ENCODE measurements around the gene LRIT1. TPM values are rescaled to one million over a fixed set of nuclear protein-coding genes. Genes with fewer than 3 reads are reported as not detected.

The LRIT1 gene
- total RNA-seq, 1 donor from 2014 or later, result not detected

GRCh38 chr10:84258034-84258695 is 16.8 kb upstream of the LRIT1 start:
- TF ChIP-seq CTCF (IDR thresholded peaks at IDR 0.05), result no peak
- Mint-ChIP-seq H3K9me3 (no peaks in the 10 kb centered on the region), H3K4me1 (peaks cover 3% of the 10 kb centered on the region), H3K4me3 (no peak overlapping the region), H3K36me3 (ENCODE audit: low read depth) (no peaks in the 10 kb centered on the region), H3K27me3 (peaks cover 26% of the 10 kb centered on the region), H3K27ac (no peak overlapping the region)
- ChIA-PET POLR2A (no interaction called here), CTCF (interaction anchor here (1.8 to 1.9 kb wide), 2 partner anchors 110 to 279 kb away, joined by 6 to 8 read pairs; no protein-coding TSS in a partner anchor)
- intact Hi-C loops (cut with micrococcal nuclease), result no loop called here
- no peak for ATAC-seq (ENCODE audit: low read depth)
- no peak for DNase-seq

- no peak overlapping the region for H3K27ac Mint-ChIP-seq
- TF ChIP-seq CTCF (IDR thresholded peaks at IDR 0.05), result no peak
- H3K36me3 Mint-ChIP-seq (ENCODE audit: low read depth), result no peaks in the 10 kb centered on the region
- no peak for ATAC-seq (ENCODE audit: low read depth)
- peaks cover 3% of the 10 kb centered on the region for H3K4me1 Mint-ChIP-seq
- no peaks in the 10 kb centered on the region for H3K9me3 Mint-ChIP-seq
- intact Hi-C loops (cut with micrococcal nuclease), result loop anchor here (1.0 kb wide), 1 partner anchor 109 kb away; no protein-coding TSS in a partner anchor
- H3K4me3 Mint-ChIP-seq, result no peak overlapping the region
- H3K27me3 Mint-ChIP-seq, result peaks cover 19% of the 10 kb centered on the region
- ChIA-PET POLR2A (no interaction called here), CTCF (interaction anchor here (0.9 to 1.9 kb wide), 4 partner anchors 14 to 280 kb away, joined by 4 to 8 read pairs (median 5); no protein-coding TSS in a partner anchor)
- no peak for DNase-seq
Measured at GRCh38 chr10:84257343-84258020, 16.1 kb upstream of the LRIT1 start.

GRCh38 chr10:84256510-84257342 is 15.4 kb upstream of the LRIT1 start:
- peaks cover 15% of the 10 kb centered on the region for H3K27me3 Mint-ChIP-seq
- DNase-seq (no peak), ATAC-seq (ENCODE audit: low read depth) (peak; percentile 49)
- no peak overlapping the region for H3K4me3 Mint-ChIP-seq
- no peak for TF ChIP-seq CTCF (IDR thresholded peaks at IDR 0.05)
- no peak overlapping the region for H3K27ac Mint-ChIP-seq
- H3K36me3 Mint-ChIP-seq (ENCODE audit: low read depth), result no peaks in the 10 kb centered on the region
- H3K9me3 Mint-ChIP-seq, result no peaks in the 10 kb centered on the region
- peaks cover 3% of the 10 kb centered on the region for H3K4me1 Mint-ChIP-seq
- ChIA-PET CTCF (interaction anchor here (0.9 to 1.9 kb wide), 4 partner anchors 13 to 280 kb away, joined by 4 to 8 read pairs (median 5); no protein-coding TSS in a partner anchor), POLR2A (no interaction called here)
- intact Hi-C loops (cut with micrococcal nuclease), result loop anchor here (1.0 kb wide), 1 partner anchor 108 kb away; no protein-coding TSS in a partner anchor

GRCh38 chr10:84254552-84255478 is 13.5 kb upstream of the LRIT1 start:
- no peak for TF ChIP-seq CTCF (IDR thresholded peaks at IDR 0.05)
- Mint-ChIP-seq H3K4me3 (no peak overlapping the region), H3K27ac (no peak overlapping the region), H3K9me3 (peaks cover 3% of the 10 kb centered on the region), H3K27me3 (peaks cover 15% of the 10 kb centered on the region), H3K36me3 (ENCODE audit: low read depth) (no peaks in the 10 kb centered on the region), H3K4me1 (peaks cover 3% of the 10 kb centered on the region)
- POLR2A ChIA-PET, result no interaction called here
- CTCF ChIA-PET, result interaction anchor here (1.7 kb wide), 1 partner anchor 10 kb away, joined by 5 read pairs; no protein-coding TSS in a partner anchor
- ATAC-seq (ENCODE audit: low read depth), result no peak
- DNase-seq, result no peak
- intact Hi-C loops (cut with micrococcal nuclease), result no loop called here
